CD4-positive, alpha-beta memory T cell (primary cell): ENCODE results near the gene ARHGAP9. TPM values are rescaled to one million over a fixed set of nuclear protein-coding genes. Genes with fewer than 3 reads are reported as not detected.
"Not testable (repeated sequence)": the region's sequence is repeated elsewhere in the genome, so short reads cannot be mapped to it uniquely, and the experiment has no call there.

Experiments
- CTCF ChIA-PET: fragments of 350-600 bp; sonication (Branson Sonifier 250); formaldehyde crosslinking; loops from one replicate; lab custom pipeline; 2021; ENCODE audit warnings: inconsistent platforms; ENCODE audit not compliant: partially characterized antibody; lab: Charles Lee
- POLR2A ChIA-PET: fragments of 350-600 bp; sonication (Branson Sonifier 250); formaldehyde crosslinking; loops from one replicate; lab custom pipeline; 2021; ENCODE audit not compliant: partially characterized antibody; lab: Charles Lee
- DNase-seq, 5 donors: peaks; one replicate each; pipeline versions ENCODE4 v3.0.0 to v3.0.0-alpha.2; 2020 to 2022; ENCODE audit warnings: mixed read lengths in 1 of 5
- H3K27ac ChIP-seq: one replicate; pipeline ENCODE4 v1.7.0; 2013; ENCODE audit warnings: low read depth, low read length
- H3K27me3 ChIP-seq: 2 replicates; pipeline ENCODE4 v1.7.0; 2013; ENCODE audit warnings: mild to moderate bottlenecking, low read length, moderate library complexity; ENCODE audit not compliant: insufficient read depth
- H3K36me3 ChIP-seq: 2 replicates; pipeline ENCODE4 v1.7.0; 2013; ENCODE audit warnings: mild to moderate bottlenecking, low read length, moderate library complexity; ENCODE audit not compliant: insufficient read depth
- H3K4me1 ChIP-seq: 2 replicates; pipeline ENCODE4 v1.7.0; 2013; ENCODE audit warnings: mild to moderate bottlenecking, low read length, moderate library complexity; ENCODE audit not compliant: insufficient read depth
- H3K4me3 ChIP-seq, 2 donors: one replicate each; pipeline ENCODE4 v1.7.0; 2013; ENCODE audit warnings: low read length in 2 of 2, mild to moderate bottlenecking in 1 of 2
- H3K9me3 ChIP-seq, 2 donors: one replicate each; pipeline ENCODE4 v1.7.0; 2013; ENCODE audit warnings: low read length in 2 of 2, control low read depth in 1 of 2; ENCODE audit not compliant: control insufficient read depth in 1 of 2
- H3K27ac Mint-ChIP-seq, 7 donors: one replicate each; pipeline ENCODE4 v1.8.0; 2020 to 2021; ENCODE audit warnings: mixed read lengths in 7 of 7, mild to moderate bottlenecking in 6 of 7, inconsistent platforms in 3 of 7, moderate library complexity in 3 of 7
- H3K27me3 Mint-ChIP-seq, 2 donors: one replicate each; pipeline ENCODE4 v1.8.0; 2020 to 2021; ENCODE audit warnings: mixed read lengths in 2 of 2
- H3K36me3 Mint-ChIP-seq, 2 donors: one replicate each; pipeline ENCODE4 v1.8.0; 2020 to 2021; ENCODE audit warnings: mixed read lengths in 2 of 2, inconsistent platforms in 1 of 2, mild to moderate bottlenecking in 1 of 2
- H3K4me1 Mint-ChIP-seq, 4 donors: one replicate each; pipeline ENCODE4 v1.8.0; 2020 to 2021; ENCODE audit warnings: mixed read lengths in 4 of 4, mild to moderate bottlenecking in 1 of 4
- H3K4me3 Mint-ChIP-seq, 8 donors: one replicate each; pipeline ENCODE4 v1.8.0; 2020 to 2021; ENCODE audit warnings: mixed read lengths in 8 of 8, mild to moderate bottlenecking in 7 of 8, moderate library complexity in 6 of 8, inconsistent platforms in 3 of 8
- H3K9me3 Mint-ChIP-seq, 8 donors: one replicate each; pipeline ENCODE4 v1.8.0; 2020 to 2021; ENCODE audit warnings: mixed read lengths in 8 of 8, mild to moderate bottlenecking in 5 of 8, inconsistent platforms in 3 of 8, moderate library complexity in 1 of 8
- intact Hi-C: fragments of 100-400 bp; cut with micrococcal nuclease; formaldehyde crosslinking; loops from one replicate; pipeline ENCODE4 v1.15.1; 2023
- polyA plus RNA-seq, 2 donors: library from polyadenylated mRNA; unstranded; fragments of 300-500 nt; fragmentation: Illumina TruSeq; gene quantifications; one replicate each; pipeline ENCODE4 v1.2.3, GENCODE V29; 2021
- total RNA-seq, 2 experiments: library from RNA; stranded (reverse); gene quantifications; one replicate each; pipeline ENCODE4 v1.2.3, GENCODE V29; 2021

ARHGAP9 gene
- total and polyA plus RNA-seq, 4 experiments from 2014 or later = 206 to 278 (median 241) TPM

DNA sequence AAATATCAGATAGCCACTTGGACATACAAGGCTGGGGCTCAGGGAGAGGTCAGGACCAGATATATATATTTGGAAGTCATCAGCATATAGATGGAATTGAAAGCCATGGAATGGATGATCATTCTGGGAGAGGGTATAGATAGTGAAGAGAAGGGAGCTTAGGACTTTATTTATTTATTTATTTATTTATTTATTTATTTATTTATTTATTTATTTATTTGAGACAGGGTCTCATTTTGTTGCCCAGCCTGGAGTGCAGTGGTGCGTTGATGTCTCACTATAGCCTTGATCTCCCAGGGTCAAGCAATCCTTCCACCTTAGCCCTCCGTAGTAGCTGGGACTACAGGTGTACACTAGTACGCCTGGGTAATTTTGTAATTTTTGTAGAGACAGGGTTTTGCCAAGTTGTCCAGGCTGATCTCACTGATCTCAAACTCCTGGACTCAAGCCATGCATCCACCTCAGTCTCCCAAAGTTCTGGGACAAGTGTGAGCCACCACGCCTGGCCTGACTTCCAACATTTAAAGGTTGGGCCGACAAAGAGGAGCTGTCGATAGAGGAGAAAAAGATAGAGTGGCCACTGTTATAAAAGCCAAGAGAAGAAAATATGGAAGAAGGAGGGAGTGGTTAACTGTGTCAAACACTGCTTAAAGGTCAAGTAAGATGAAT is 33.2 kb downstream of the ARHGAP9 start:
- peaks cover 4 to 6% of the 10 kb centered on the region in 2 donors for H3K36me3 Mint-ChIP-seq
- no peak overlapping the region for H3K27ac ChIP-seq
- H3K27me3 ChIP-seq = no peaks in the 10 kb centered on the region
- intact Hi-C loops = no loop called here
- no peak for DNase-seq
- no peak overlapping the region for H3K27ac Mint-ChIP-seq
- peaks cover 0 to 2% (median 0%) of the 10 kb centered on the region in 4 donors for H3K4me1 Mint-ChIP-seq
- no peak overlapping the region for H3K4me3 ChIP-seq
- H3K9me3 ChIP-seq = no peaks in the 10 kb centered on the region
- H3K27me3 Mint-ChIP-seq = peaks cover 4 to 5% of the 10 kb centered on the region in 2 donors
- no peaks in the 10 kb centered on the region for H3K4me1 ChIP-seq
- H3K9me3 Mint-ChIP-seq = peaks cover 1 to 12% (median 8%) of the 10 kb centered on the region in 8 donors
- H3K36me3 ChIP-seq = no peaks in the 10 kb centered on the region
- ChIA-PET CTCF (interaction anchor here (8.3 kb wide), 1 partner anchor 12 kb away, joined by 43 read pairs; the partner anchor contains the start of gene GLI1), POLR2A (no interaction called here)
- no peak overlapping the region for H3K4me3 Mint-ChIP-seq

- ChIA-PET CTCF (interaction anchor here (1.3 to 8.3 kb wide), 3 partner anchors 11 to 17 kb away, joined by 3 to 43 read pairs (median 7); partner anchors contain the start of genes GLI1 and INHBE), POLR2A (no interaction called here)
- H3K36me3 ChIP-seq = no peaks in the 10 kb centered on the region
- no peak for DNase-seq
- H3K27ac Mint-ChIP-seq = peak overlapping the region in 1 of 7 donors; percentile 18
- H3K4me3 Mint-ChIP-seq = no peak overlapping the region
- H3K27me3 Mint-ChIP-seq = peaks cover 5 to 7% of the 10 kb centered on the region in 2 donors
- H3K27ac ChIP-seq = no peak overlapping the region
- intact Hi-C loops = no loop called here
- peaks cover 6 to 7% of the 10 kb centered on the region in 2 donors for H3K36me3 Mint-ChIP-seq
- H3K27me3 ChIP-seq = no peaks in the 10 kb centered on the region
- H3K9me3 Mint-ChIP-seq = peaks cover 1 to 16% (median 10%) of the 10 kb centered on the region in 8 donors
- no peaks in the 10 kb centered on the region for H3K9me3 ChIP-seq
- H3K4me3 ChIP-seq = no peak overlapping the region
- no peaks in the 10 kb centered on the region for H3K4me1 ChIP-seq
- H3K4me1 Mint-ChIP-seq = peaks cover 0 to 2% (median 0%) of the 10 kb centered on the region in 4 donors
Measured at GRCh38 chr12:57444744-57445143, 34.9 kb downstream of the ARHGAP9 start.

- H3K4me1 Mint-ChIP-seq, POLR2A ChIA-PET, H3K27ac ChIP-seq, H3K27ac Mint-ChIP-seq, H3K4me3 ChIP-seq, intact Hi-C loops, DNase-seq, H3K27me3 ChIP-seq, H3K36me3 Mint-ChIP-seq, H3K36me3 ChIP-seq, H3K4me1 ChIP-seq, H3K27me3 Mint-ChIP-seq, H3K9me3 ChIP-seq, H3K4me3 Mint-ChIP-seq: not testable (repeated sequence)
- peaks cover 1 to 16% (median 10%) of the 10 kb centered on the region in 8 donors for H3K9me3 Mint-ChIP-seq
- CTCF ChIA-PET = interaction anchor here (1.3 to 8.3 kb wide), 3 partner anchors 11 to 18 kb away, joined by 3 to 43 read pairs (median 7); partner anchors contain the start of genes GLI1 and INHBE
Measured at GRCh38 chr12:57444337-57444736, 35.3 kb downstream of the ARHGAP9 start.

- Mint-ChIP-seq H3K4me3 (no peak overlapping the region), H3K27ac (peak overlapping the region in 1 of 7 donors; percentile 65), H3K4me1 (peaks cover 0 to 2% (median 0%) of the 10 kb centered on the region in 4 donors), H3K36me3 (peaks cover 6 to 7% of the 10 kb centered on the region in 2 donors), H3K27me3 (peaks cover 5 to 9% of the 10 kb centered on the region in 2 donors), H3K9me3 (peaks cover 1 to 16% (median 10%) of the 10 kb centered on the region in 8 donors)
- intact Hi-C loops = no loop called here
- DNase-seq = no peak
- Histone ChIP-seq H3K9me3 (no peaks in the 10 kb centered on the region), H3K27ac (no peak overlapping the region), H3K36me3 (no peaks in the 10 kb centered on the region), H3K27me3 (no peaks in the 10 kb centered on the region), H3K4me1 (no peaks in the 10 kb centered on the region), H3K4me3 (no peak overlapping the region)
- POLR2A ChIA-PET = no interaction called here
- CTCF ChIA-PET = interaction anchor here (0.9 to 1.3 kb wide), 2 partner anchors 9 to 14 kb away, joined by 3 to 4 read pairs; no protein-coding TSS in a partner anchor
Measured at GRCh38 chr12:57441846-57442427, 37.7 kb downstream of the ARHGAP9 start.

DNA sequence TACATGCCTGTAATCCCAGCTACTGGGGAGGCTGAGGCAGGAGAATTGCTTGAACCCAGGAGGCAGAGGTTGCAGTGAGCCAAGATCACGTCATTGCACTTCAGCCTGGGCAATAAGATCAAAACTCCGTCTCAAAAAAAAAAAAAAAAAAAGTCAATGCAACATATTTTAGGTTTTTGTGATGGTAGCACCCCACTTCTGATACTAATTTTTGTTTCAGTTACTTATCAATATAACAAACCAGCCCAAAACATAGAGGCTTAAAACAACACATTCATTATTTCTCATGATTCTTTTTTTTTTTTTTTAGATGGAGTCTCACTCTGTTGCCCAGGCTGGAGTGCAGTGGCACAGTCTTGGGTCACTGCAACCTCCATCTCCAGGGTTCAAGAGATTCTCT is 38.3 kb downstream of the ARHGAP9 start:
- POLR2A ChIA-PET, H3K4me1 ChIP-seq, intact Hi-C loops, H3K9me3 ChIP-seq, H3K27me3 Mint-ChIP-seq, H3K36me3 ChIP-seq, DNase-seq, H3K4me3 Mint-ChIP-seq, H3K27ac ChIP-seq, H3K4me1 Mint-ChIP-seq, H3K36me3 Mint-ChIP-seq, H3K4me3 ChIP-seq, H3K27me3 ChIP-seq, CTCF ChIA-PET: not testable (repeated sequence)
- Mint-ChIP-seq H3K9me3 (peaks cover 1 to 16% (median 10%) of the 10 kb centered on the region in 8 donors), H3K27ac (peak overlapping the region in 1 of 7 donors; percentile 65)

- Histone ChIP-seq H3K36me3 (no peaks in the 10 kb centered on the region), H3K27ac (no peak overlapping the region), H3K27me3 (no peaks in the 10 kb centered on the region), H3K9me3 (no peaks in the 10 kb centered on the region), H3K4me1 (no peaks in the 10 kb centered on the region), H3K4me3 (no peak overlapping the region)
- Mint-ChIP-seq H3K27ac (peak overlapping the region in 1 of 7 donors; percentile 29), H3K36me3 (peaks cover 6 to 7% of the 10 kb centered on the region in 2 donors), H3K4me1 (peaks cover 1 to 5% (median 4%) of the 10 kb centered on the region in 4 donors), H3K9me3 (peaks cover 1 to 16% (median 10%) of the 10 kb centered on the region in 8 donors), H3K4me3 (no peak overlapping the region), H3K27me3 (peaks cover 3 to 9% of the 10 kb centered on the region in 2 donors)
- POLR2A ChIA-PET = no interaction called here
- no peak for DNase-seq
- intact Hi-C loops = no loop called here
- CTCF ChIA-PET = interaction anchor here (1.2 kb wide), 1 partner anchor 16 kb away, joined by 3 read pairs; the partner anchor contains the start of gene INHBE
Measured at GRCh38 chr12:57439762-57440266, 39.9 kb downstream of the ARHGAP9 start.

- H3K4me3 ChIP-seq = no peak overlapping the region
- no peak for DNase-seq
- H3K36me3 Mint-ChIP-seq = peaks cover 6 to 7% of the 10 kb centered on the region in 2 donors
- POLR2A ChIA-PET = no interaction called here
- H3K27me3 Mint-ChIP-seq = peaks cover 3 to 9% of the 10 kb centered on the region in 2 donors
- H3K9me3 Mint-ChIP-seq = peaks cover 1 to 16% (median 10%) of the 10 kb centered on the region in 8 donors
- no peaks in the 10 kb centered on the region for H3K36me3 ChIP-seq
- no peak overlapping the region for H3K4me3 Mint-ChIP-seq
- no peaks in the 10 kb centered on the region for H3K9me3 ChIP-seq
- H3K4me1 ChIP-seq = no peaks in the 10 kb centered on the region
- intact Hi-C loops = no loop called here
- no peak overlapping the region for H3K27ac Mint-ChIP-seq
- CTCF ChIA-PET = interaction anchor here (1.1 kb wide), 1 partner anchor 20 kb away, joined by 5 read pairs; no protein-coding TSS in a partner anchor
- H3K27me3 ChIP-seq = no peaks in the 10 kb centered on the region
- no peak overlapping the region for H3K27ac ChIP-seq
- peaks cover 1 to 5% (median 4%) of the 10 kb centered on the region in 4 donors for H3K4me1 Mint-ChIP-seq
Measured at GRCh38 chr12:57438400-57438799, 41.3 kb downstream of the ARHGAP9 start.
